GM21576 (cell line): Measurements from ENCODE around the gene PKN2.

Source experiments
- ATAC-seq: cut with Tn5 transposase; IDR thresholded peaks from one replicate; pipeline ENCODE4 v1.9.1; 2021; ENCODE audit warnings: mild to moderate bottlenecking, moderate library complexity; ENCODE audit not compliant: unreplicated experiment

PKN2 gene

GRCh38 chr1:88683541-88684481 lies at the start of gene PKN2:
TSS of gene PKN2 (plus strand) at chr1:88684273. CDS start at chr1:88684581, 308 bp downstream.
- ATAC-seq: peak; percentile 86

GRCh38 chr1:88634538-88634937 lies 49.5 kb upstream of the PKN2 start:
- no peak for ATAC-seq

- ATAC-seq: no peak
These were observed 44.0 kb upstream of the PKN2 start for GRCh38 chr1:88640060-88640459.

- ATAC-seq: no peak
These were observed 38.2 kb upstream of the PKN2 start for GRCh38 chr1:88645886-88646285.

- ATAC-seq: no peak
These were observed 37.4 kb upstream of the PKN2 start for GRCh38 chr1:88646476-88647248.

GRCh38 chr1:88647249-88647645 lies 36.8 kb upstream of the PKN2 start:
- no peak for ATAC-seq

- ATAC-seq: no peak
These were observed 36.2 kb upstream of the PKN2 start for GRCh38 chr1:88647749-88648415.

- no peak for ATAC-seq
These were observed 35.4 kb upstream of the PKN2 start for GRCh38 chr1:88648706-88649105.

GRCh38 chr1:88649932-88650331 lies 34.1 kb upstream of the PKN2 start:
- ATAC-seq: no peak

GRCh38 chr1:88650676-88651418 lies 33.2 kb upstream of the PKN2 start:
- ATAC-seq: no peak

GRCh38 chr1:88655140-88655539 lies 28.9 kb upstream of the PKN2 start:
- no peak for ATAC-seq

- ATAC-seq: no peak
These were observed 28.3 kb upstream of the PKN2 start for GRCh38 chr1:88655685-88656299.

- no peak for ATAC-seq
These were observed 25.7 kb upstream of the PKN2 start for GRCh38 chr1:88658419-88658818.

GRCh38 chr1:88659552-88659951 lies 24.5 kb upstream of the PKN2 start:
- no peak for ATAC-seq

GRCh38 chr1:88661188-88661587 lies 22.9 kb upstream of the PKN2 start:
- ATAC-seq: no peak

GRCh38 chr1:88661951-88662699 lies 21.9 kb upstream of the PKN2 start:
- ATAC-seq: no peak

GRCh38 chr1:88662723-88663122 lies 21.4 kb upstream of the PKN2 start:
- no peak for ATAC-seq

- no peak for ATAC-seq
These were observed 15.7 kb upstream of the PKN2 start for GRCh38 chr1:88668405-88668804.

GRCh38 chr1:88670462-88670861 lies 13.6 kb upstream of the PKN2 start:
- no peak for ATAC-seq

GRCh38 chr1:88673446-88673845 lies 10.6 kb upstream of the PKN2 start:
- ATAC-seq: no peak
